Measurements from ENCODE around the gene TAX1BP1. TPM values are rescaled to one million over a fixed set of nuclear protein-coding genes. Genes with fewer than 3 reads are reported as not detected.

The TAX1BP1 gene
- total and polyA plus RNA-seq, 2 donors (not counting 3 experiments of a cell fraction or from before 2014, with no cell fraction given), result 77.7 to 93.2 TPM

GRCh38 chr7:27860800-27861199, 120.8 kb downstream of the TAX1BP1 start:
- no TSS peak for BruUV-seq (replicated peaks)
- Histone ChIP-seq H2AFZ (ENCODE audit: low read depth, low read length) (no peak overlapping the region), H3K9me1 (replicated peaks; ENCODE audit: control insufficient read depth, extremely low read depth, insufficient read depth, low read length) (no peaks in the 10 kb centered on the region), H3K4me1 (ENCODE audit: control insufficient read depth, extremely low read depth, insufficient read depth, low read length) (no peaks in the 10 kb centered on the region), H3K4me3 (replicated peaks in 1 of 3; ENCODE audit: insufficient read depth in 1 of 3, low read depth in 1 of 3, low read length in 3 of 3) (no peak overlapping the region), H3K27me3 (ENCODE audit: control insufficient read depth in 2 of 2, insufficient read depth in 2 of 2, low read length in 2 of 2) (no peaks in the 10 kb centered on the region), H3K4me2 (ENCODE audit: insufficient read depth, low read length) (no peak overlapping the region), H3K9me3 (replicated peaks; ENCODE audit: control insufficient read depth, insufficient read depth, low read length) (no peaks in the 10 kb centered on the region), H4K20me1 (replicated peaks; ENCODE audit: control insufficient read depth, extremely low read depth, insufficient read depth, low read length) (no peaks in the 10 kb centered on the region), H3K27ac (ENCODE audit: insufficient read depth, low read depth, low read length) (no peak overlapping the region), H3K79me2 (ENCODE audit: control insufficient read depth, insufficient read depth, low read length) (no peaks in the 10 kb centered on the region), H3K36me3 (ENCODE audit: control insufficient read depth in 2 of 2, extremely low read depth in 1 of 2, insufficient read depth in 2 of 2, low read length in 2 of 2) (no peaks in the 10 kb centered on the region), H3K9ac (replicated peaks; ENCODE audit: extremely low read depth, insufficient read depth, low read length) (no peak overlapping the region)
- TF ChIP-seq POLR2A (IDR thresholded peaks at IDR 0.05; ENCODE audit: low read depth, low read length) (no peak), GATA2 (IDR thresholded peaks at IDR 0.05; ENCODE audit: insufficient read depth, insufficient read length, low read depth, low read length) (no peak)
- dilution Hi-C loops (cut with MboI; ENCODE audit: extremely low pct_ligation_motif_present, low sequenced_read_pairs) (no loop called here), intact Hi-C loops (cut with micrococcal nuclease) (no loop called here)
- FAIRE-seq (no peak), DNase-seq (ENCODE audit: low read depth, low spot score) (no peak)
- POLR2A ChIA-PET, result interaction anchor here (0.7 kb wide), 1 partner anchor 1666 kb away, joined by 3 read pairs; no protein-coding TSS in a partner anchor
- CTCF ChIA-PET, result interaction anchor here (0.8 to 1.4 kb wide), 3 partner anchors 11 to 59 kb away, joined by 3 to 4 read pairs (median 3); no protein-coding TSS in a partner anchor

- Histone ChIP-seq H3K27ac (ENCODE audit: insufficient read depth, low read depth, low read length) (no peak overlapping the region), H3K4me1 (ENCODE audit: control insufficient read depth, extremely low read depth, insufficient read depth, low read length) (no peaks in the 10 kb centered on the region), H3K27me3 (ENCODE audit: control insufficient read depth in 2 of 2, insufficient read depth in 2 of 2, low read length in 2 of 2) (no peaks in the 10 kb centered on the region), H3K9me1 (replicated peaks; ENCODE audit: control insufficient read depth, extremely low read depth, insufficient read depth, low read length) (no peaks in the 10 kb centered on the region), H3K4me2 (ENCODE audit: insufficient read depth, low read length) (no peak overlapping the region), H3K79me2 (ENCODE audit: control insufficient read depth, insufficient read depth, low read length) (no peaks in the 10 kb centered on the region), H3K9me3 (replicated peaks; ENCODE audit: control insufficient read depth, insufficient read depth, low read length) (no peaks in the 10 kb centered on the region), H3K4me3 (replicated peaks in 1 of 3; ENCODE audit: insufficient read depth in 1 of 3, low read depth in 1 of 3, low read length in 3 of 3) (no peak overlapping the region), H2AFZ (ENCODE audit: low read depth, low read length) (no peak overlapping the region), H3K9ac (replicated peaks; ENCODE audit: extremely low read depth, insufficient read depth, low read length) (no peak overlapping the region), H4K20me1 (replicated peaks; ENCODE audit: control insufficient read depth, extremely low read depth, insufficient read depth, low read length) (no peaks in the 10 kb centered on the region), H3K36me3 (ENCODE audit: control insufficient read depth in 2 of 2, extremely low read depth in 1 of 2, insufficient read depth in 2 of 2, low read length in 2 of 2) (no peaks in the 10 kb centered on the region)
- dilution Hi-C loops (cut with MboI; ENCODE audit: extremely low pct_ligation_motif_present, low sequenced_read_pairs), result no loop called here
- TF ChIP-seq MYC (IDR thresholded peaks at IDR 0.05; ENCODE audit: low read depth, low read length) (no peak), POLR2AphosphoS5 (IDR thresholded peaks at IDR 0.05; ENCODE audit: insufficient read depth, low read depth, low read length) (no peak)
- DNase-seq (ENCODE audit: low read depth, low spot score), result no peak
- ChIA-PET POLR2A (no interaction called here), CTCF (interaction anchor here (0.7 to 1.5 kb wide), 5 partner anchors 12 to 59 kb away, joined by 3 to 4 read pairs (median 3); no protein-coding TSS in a partner anchor)
- BruUV-seq (replicated peaks), result no TSS peak
- intact Hi-C loops (cut with micrococcal nuclease), result no loop called here
- no peak for FAIRE-seq
These were observed 121.8 kb downstream of the TAX1BP1 start for GRCh38 chr7:27861747-27862146.

Data from endothelial cell of umbilical vein (primary cell).